Cerebellar nuclear complex (tissue), 1 donor: Measurements from ENCODE around the gene SLC13A5.
"Not testable (repeated sequence)": the region's sequence is repeated elsewhere in the genome, so short reads cannot be mapped to it uniquely, and the experiment has no call there.

Source experiments
- DNase-seq, 2 experiments: peaks; one replicate each; lab custom pipeline; 2025; lab: John Stamatoyannopoulos, UW

SLC13A5 gene

DNA sequence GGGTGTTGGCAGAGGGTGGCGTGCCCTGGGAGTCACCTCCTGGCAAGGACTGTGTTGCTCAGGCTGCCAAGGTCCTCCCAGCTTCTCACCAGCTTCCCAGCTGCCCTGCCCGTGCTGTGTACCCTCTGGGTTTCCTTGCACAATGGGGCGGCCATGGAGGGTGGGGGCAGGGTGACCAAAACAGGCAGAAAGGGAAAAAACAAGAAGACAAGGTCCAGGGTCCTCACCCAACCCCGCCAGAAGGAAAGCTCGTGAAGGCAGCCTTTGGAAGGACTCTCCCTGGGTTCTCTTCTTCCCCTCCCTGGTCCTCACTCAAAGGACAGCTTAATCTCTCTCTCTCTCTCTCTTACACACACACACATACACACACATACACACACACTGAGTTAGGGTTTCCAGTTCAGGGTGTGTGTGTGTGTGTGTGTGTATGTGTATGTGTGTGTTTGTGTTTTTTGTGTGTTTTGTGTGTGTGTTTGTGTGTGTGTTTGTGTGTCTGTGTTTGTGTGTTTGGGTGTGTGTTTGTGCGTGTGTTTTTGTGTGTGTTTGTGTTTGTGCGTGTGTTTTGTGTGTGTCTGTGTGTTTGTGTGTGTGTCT is 2.0 kb downstream of the SLC13A5 start:
- DNase-seq: no peak

DNA sequence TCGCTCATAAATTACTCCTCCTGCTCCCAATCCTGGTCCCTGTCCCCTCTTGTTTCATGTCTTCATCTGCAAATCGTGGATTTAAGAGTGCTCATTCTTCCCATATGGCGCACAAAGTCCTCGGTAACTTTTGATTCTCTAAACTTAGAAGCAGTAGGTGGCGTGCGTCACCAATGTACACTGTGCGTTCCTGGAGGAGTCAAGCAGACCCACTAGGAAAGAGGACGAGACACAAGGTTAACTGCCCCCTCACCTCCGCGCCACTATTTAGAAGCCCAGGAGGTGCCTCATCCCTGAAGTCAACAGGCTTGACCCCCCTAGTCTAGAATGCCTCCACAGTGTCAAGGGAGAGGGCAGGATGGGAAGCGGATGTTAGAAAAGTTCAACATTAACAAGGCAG is 2.9 kb downstream of the SLC13A5 start:
- DNase-seq: no peak

DNA sequence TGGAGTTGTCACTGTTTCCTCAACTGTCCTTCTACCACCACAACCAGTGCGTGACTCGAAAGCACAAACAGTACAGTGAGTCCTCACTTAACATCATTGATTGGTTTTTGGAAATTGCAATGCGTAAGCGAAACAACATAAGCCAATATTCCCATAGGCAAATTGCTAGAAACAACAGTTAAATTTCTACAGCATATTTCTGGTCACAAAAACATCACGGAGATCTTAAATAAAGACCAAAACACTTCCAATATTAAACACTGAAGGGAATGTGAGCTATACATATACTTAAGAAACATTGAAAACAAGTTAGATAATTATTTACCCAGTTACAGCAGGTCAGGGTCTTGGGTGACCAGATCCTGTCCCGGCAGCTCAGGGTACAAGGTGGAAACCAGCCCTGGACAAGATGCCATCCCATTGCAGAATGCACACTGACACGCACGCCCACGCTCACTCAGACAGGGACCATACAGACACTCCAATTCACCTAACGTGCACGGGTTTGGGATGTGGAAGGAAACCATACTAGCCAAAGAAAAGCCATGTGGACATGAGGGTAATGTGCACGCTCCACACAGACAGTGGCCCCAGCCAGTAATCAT is 4.7 kb downstream of the SLC13A5 start:
- no peak for DNase-seq

DNA sequence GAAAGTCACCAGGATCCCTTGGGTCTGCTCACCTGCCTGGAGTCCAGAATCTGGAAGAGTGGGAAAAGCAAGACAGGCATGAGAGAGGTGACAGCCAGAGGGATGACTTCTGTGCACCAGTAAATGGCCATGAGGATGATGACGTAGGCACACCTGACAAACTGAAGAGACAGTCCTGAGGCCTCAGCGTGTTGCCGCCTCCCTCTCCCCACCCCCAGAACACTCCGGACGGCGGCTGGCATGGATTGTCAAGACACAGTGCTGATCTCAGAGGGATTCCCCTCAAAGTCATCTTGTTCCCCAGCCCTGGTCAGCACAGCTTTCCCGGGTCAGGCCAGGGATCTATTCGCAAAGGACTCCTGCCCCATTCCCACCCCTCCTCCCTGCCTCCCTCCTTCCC is 6.2 kb downstream of the SLC13A5 start:
- DNase-seq: no peak

DNA sequence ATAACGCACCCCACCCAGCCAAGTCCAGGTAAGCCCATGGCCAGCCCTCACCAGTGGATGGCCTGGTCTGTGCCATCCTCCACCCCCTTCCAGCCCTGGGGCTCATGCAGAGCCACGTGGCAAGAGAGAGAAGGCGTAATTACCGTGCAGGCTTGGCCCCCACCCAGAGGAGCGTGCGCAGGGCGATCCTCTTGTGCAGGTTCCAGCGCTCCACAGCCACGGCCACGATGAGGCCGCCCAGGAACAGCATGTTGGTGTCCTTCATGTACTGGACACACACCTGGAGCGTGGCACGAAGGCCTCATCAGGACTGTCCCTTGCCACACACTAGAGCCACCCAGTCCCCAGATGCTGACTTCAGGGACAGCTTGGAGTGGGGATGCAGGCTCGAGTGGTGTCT is 6.7 kb downstream of the SLC13A5 start:
- no peak for DNase-seq

DNA sequence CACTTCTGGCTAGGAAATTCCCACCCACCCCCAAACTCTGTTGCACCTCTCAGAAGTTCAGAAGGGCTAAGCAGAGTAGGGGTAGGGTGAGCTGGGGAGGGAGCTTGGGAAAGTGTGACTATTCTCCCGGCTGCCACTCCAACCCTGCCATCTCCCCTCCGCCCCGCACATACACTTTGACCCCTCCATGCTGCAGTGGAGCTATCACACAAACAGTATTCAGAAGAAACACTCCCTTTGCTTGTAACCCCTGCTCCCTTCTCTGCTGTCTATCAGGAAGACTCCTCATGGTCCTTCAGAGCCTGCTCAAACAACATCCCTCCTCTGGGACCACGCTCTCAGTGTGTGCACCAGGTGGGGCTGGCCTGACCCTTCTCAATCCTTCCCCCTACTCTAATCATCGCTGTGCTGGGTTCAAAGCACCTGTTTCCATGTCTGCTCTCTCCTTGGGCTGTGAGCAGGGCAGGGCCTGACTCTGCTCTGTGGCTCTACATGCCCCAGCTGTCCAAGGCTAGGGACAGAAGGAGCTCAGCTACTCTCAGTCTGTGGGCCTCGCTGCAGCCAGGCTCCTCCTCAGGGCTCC is 8.6 kb downstream of the SLC13A5 start:
- no peak for DNase-seq

DNA sequence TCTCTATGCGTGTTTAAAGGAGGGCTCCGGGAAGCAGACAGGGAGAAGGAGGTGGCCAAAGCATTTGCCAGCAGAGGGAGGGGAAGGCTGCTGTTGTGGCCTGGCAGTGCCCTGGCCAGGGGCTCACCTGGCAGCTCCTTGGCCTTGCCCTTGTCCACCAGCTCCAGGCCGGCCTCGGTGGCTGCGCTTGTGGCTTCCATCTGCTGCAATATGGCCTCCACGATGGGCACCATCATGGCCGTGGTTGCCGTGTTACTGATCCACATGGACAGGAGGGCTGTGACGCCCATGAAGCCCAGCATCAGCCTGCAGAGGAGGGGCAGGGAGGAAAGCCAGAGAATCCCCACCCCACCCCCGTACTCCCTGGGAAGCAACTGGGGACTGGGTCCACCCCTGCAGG is 9.4 kb downstream of the SLC13A5 start:
- DNase-seq: no peak

DNA sequence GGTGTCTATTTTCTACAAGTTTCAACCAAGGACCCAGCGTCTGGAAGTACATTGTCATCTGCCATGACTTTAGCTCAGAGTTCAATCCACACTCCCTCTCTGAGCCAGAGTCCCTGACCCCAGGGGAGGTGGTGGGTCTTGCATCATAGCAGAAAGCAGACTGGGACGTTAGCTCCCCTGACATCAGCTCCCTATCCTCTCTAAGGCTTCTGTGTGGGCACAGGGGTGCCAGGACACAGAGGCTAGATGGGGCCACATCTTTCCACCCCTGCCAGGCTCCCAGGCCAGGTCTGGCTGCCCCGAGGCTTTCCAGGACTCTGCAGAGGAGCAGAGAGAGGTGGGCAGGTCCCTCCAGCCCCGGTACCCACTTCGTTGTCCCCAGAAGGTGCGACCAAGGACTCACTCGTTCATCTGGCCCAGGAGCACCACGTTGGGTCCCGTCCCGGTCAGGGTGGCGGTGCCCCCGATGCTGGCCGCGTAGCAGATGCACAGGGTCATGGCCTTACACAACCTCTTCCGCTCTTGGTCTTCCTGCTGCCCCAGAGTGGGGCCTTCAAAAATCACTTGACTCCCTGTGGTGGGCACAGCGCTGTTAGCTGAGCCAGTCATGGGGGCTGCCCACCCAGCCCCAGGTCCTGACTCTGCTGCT is 10.5 kb downstream of the SLC13A5 start:
- no peak for DNase-seq

DNA sequence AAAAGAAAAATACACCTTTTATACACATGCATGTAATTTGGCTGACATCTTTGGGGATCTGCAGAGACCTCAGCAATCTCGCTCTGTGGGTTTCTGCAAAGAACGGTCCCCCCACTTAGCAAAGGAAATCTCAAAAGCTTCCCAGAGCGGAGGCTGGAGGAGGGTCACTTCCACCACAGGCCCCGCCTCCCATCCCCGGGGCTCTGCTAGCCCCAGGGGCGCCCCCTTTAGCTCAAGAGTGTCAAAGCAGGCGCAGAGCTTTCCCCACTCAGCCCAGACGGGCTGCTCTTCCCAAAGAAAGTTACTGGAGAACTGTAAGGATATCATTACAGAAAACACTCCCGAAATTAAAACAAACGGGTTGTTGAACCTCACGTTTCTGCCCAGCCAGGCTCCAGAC is 11.4 kb downstream of the SLC13A5 start:
- no peak for DNase-seq

DNA sequence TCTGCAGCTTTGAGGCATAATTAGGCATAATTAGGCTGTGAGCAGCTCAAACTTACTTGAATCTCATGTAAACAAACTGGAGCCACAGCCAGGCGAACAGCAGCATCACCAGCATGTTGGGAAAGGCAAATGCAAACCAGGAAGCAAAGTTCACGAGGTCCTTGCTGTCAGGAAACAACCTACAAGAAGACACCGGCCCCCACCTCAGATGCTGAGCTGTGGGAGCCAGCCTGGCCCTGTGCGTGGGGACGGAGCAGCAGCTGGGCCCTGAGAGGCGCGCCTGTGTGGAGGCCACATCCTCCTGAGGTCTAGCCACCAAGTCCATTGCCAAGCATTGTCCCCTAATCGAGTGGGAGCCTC is 12.2 kb downstream of the SLC13A5 start:
- no peak for DNase-seq

DNA sequence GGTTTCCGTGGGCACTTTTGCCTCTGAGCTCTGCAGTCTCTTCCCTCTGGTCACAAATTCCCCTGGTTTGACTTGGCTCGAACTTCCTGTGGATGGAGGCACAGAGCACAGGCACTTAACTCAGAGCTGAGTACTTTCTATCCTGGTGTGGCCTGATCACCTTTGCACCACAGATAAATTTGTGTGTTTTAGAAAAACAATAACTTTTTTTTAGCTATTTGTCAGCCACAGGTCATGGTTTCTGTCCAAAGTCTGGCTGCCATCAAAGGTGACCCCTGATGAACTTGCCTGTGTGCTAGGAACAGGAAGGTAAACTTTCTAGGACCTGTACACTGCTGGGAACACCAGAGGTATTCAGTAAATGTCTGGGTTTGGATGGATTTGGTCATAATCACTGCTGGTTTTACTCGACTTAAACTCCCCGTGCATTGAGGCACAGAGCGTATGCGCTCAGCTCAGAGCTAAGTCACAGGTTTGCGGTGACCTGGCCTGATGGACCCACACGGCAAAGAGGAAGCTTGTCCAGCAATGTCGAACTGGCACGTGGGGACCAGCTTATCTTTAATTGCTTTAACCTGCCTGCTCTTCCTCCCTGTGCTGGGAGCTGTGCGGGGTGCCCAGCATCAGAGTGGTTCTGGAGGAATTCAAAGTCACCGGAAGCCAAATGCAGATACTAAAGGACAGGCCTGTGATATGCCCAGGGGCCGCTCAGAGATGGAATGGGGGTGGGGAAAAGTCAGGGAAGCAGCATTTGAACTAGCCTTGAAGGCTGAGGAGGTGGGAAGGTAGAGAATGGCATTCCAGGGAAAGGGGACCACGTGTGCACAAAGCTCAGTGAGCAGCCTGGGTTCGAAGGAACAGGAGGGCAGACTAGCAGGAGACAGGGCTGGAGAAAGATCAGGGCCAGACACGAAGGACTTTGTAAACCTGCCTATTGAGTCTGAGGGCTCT is 12.9 kb downstream of the SLC13A5 start:
- DNase-seq: no peak

DNA sequence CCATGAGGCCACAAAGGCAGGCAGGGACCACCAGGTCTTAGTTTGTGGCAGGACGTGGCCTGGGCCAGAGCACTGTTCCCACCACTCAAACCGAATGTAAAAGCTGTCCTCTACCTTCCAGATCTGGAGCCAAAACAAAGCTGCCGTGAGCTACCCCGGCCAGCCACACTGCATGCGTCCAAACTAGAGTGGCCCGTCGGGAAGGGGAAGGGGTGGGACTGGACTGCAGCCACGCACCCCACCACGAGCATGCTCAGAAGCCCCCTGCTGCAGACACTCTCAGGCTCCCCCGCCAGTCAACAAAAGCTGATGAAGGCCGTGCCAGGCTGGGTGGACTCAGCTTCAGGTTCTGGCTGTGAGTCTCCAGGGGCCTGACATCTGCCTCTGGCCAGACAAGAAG is 15.2 kb downstream of the SLC13A5 start:
- DNase-seq: no peak

DNA sequence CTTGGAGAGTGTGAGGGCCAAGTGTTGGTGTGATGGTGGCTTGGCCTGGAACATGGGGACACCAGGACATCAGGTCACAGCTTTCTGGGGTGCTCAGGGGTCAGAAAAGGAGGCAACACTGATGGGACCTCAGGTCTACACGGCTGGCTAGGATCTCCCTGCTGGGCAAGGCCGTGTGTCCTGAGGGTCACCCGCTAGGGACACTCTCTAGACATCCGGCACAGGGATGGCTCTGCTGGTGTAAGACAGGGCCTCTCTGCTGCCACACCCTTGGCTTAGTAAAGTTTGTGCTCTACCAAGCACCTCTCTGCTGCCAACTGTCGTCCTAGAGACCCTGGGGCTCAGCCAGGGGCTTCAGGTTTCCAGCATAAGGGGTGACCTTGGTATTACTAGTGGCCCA is 16.3 kb downstream of the SLC13A5 start:
- DNase-seq: no peak

DNA sequence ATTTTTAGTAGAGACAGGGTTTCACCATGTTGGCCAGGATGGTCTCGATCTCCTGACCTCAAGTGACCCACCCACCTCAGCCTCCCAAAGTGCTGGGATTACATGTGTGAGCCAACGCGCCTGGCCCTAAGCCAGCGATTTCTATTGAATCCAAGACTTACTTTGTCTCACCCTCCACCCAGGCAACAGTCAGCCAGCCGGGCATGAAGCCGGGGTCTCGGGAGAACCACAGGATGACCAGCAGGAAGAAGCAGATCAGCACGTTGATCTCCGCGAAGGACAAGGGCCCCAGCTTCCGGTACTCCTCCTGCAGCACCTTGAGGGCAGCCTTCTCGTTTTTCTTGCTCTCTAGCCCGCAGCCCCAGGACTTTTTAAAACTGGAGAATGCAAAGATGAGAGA is 17.6 kb downstream of the SLC13A5 start:
- DNase-seq: no peak

DNA sequence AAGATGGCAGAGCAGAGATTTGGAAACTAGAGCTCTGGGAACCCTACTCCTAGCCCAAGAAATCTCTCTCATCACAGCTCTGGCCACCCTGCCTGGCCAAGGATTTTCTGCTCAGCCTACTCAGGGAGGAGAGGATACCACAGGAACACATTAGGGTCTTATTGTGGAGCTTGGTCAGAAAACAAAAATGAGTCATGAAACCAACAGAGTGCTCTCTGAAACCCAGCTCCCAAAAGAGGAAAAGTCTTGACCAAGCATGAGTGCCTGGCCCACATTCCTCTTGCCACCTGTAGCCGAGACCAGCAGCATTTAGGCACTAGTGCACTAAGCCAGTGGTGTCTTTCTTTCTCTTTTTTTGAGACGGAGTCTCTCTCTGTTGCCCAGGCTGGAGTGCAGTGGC is 18.1 kb downstream of the SLC13A5 start:
- no peak for DNase-seq

DNA sequence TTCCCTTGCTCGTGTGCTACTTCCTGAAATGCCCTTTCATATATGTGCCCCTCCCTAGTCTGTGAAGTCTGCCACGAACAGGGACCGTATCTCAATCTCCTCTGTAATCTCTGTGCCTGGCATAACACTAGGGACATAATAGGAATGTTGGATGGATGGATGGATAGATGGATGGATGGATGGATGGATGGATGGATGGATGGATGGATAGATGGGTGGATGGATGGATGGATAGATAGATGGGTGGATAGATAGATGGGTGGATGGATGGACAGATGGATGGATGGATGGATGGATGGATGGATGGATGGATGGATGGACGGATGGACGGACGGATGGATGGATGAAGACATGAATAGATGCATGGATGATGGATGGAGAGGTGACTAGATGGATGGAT is 21.2 kb downstream of the SLC13A5 start:
- not testable (repeated sequence) for DNase-seq

DNA sequence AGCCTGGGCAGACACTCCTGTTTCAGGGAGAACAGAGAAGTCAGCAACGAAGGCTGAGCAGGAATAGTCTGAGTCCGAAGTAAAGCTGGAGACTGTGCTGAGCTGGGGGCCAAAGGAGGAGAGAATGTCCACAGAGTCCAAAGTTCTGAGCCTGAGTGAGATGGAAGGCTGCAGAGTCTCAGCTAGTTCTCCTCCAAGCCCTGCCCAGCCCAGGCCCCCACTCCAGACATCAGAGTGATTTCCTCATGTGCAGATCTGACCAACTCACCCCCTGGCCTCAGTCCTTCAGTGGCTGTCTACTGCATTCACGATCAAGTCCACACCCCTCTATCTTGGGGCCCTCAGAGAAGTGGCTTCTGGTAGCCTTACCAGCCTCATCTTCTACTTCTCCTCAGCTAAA is 21.6 kb downstream of the SLC13A5 start:
- no peak for DNase-seq

DNA sequence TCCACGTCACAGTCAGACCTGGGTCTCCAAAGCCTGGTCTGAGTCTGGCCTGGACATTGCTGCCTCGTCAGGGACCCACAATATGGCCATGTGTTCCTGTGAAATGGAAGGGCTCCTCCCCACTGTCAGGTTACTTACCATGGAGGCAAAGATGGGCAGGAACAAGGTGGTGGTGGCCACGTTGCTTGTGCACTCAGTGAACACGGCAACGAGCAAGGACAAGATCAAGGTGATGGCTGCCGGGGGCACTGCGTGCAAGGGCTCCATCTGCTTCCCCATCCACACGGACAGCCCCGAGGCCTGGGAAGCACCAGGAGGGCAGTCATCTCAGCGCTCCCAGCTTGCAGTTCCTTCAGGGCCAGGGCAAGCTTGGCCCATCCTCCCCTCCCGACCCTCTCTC is 22.5 kb downstream of the SLC13A5 start:
- DNase-seq: no peak

DNA sequence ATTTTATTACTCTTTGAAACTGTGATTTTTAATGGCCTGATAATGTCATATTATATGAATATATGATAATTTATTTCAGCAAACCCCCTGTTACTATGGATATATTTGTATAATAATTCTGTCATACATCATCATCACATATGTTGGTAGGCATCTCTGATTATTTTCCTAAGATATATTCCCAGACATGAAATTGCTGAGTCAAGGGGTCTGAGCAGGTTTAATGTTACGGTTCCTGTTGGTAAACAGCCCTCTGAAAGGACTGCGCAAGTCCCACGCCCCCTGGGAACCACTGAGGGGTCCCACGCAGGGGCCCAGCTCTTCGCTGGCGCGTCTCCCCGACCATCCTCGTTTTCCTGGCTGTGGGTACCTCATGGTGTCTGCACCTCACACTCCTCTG is 24.2 kb downstream of the SLC13A5 start:
- DNase-seq: no peak

DNA sequence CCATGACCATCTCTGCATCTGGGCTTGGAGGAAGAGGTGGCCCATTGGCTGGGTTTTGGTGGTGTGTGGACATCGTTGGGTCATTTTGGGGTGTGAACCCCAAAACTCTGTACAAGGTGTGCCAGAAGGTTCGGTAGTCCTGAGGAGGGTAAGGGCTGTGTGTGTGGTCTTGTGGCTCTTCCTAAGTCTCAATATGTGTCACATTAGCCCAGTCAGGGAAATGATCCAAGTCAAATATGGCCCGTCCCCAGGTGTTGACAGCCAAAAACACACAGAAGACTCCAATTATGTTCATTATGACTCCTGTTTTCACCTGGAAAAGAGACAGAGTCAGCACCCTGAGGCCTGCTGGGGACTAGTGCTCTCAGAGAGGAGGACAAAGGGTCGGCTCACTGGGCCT is 27.1 kb downstream of the SLC13A5 start:
- no peak for DNase-seq

DNA sequence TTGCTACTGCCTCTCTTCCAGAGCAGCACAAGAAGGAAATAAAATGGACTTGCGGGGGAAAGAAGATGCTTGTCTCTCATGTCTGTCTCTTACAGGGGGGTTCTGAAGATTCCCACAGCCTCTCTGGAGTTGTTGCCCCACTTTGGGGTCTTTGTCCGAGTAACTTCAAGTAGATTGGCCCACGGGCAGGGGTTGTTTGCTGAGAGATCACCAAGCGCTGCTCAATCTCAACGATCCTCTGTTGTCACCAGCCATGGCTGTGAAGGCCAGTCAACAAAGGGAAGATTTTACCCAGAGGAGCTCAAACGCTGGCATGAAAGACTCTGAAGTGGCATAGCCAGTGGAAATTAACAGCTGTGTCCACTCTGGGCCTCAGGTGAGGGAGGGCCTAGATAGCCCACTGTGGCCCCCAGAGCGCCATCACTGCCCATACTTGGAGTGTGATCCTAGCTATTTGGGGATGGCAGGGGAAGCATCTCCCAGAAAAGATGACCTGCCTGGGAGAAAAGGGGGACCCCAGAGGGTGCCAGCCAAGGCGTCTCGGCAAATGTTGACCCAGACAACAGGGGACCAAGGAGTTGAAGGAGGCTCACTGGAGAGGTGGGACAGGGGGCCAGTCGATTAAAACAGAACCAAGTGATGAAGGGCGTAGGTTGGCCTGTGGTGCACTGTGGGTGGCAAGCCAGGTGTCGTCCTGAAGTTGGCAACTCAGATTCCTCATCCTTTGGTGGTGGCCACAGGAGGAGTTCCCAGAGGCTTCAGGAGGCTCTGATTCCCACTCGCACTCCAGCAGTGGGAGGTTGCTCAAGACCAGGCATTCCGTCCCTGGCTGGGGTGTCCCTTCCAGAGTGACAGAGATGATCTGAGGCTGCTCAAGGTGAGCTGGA is 28.0 kb downstream of the SLC13A5 start:
- no peak for DNase-seq

DNA sequence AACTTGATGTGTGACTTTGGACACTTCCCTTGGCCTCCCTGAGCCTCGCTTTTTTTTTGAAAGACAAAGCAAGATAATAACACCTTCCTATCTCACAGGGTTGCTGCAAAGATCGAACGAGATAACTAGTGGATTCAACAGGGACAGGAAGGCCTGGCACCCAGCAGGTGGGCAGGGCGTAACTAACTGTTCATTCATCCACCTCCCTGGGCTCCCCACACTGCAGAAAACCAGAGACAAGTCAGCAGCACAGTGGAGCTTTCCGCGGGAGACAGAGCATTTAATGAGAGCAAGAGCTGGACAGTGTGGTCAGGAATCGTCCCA is 28.7 kb downstream of the SLC13A5 start:
- no peak for DNase-seq
